HG02588 (cell line): ENCODE results near the gene WDFY2.
"Not testable (repeated sequence)": the region's sequence is repeated elsewhere in the genome, so short reads cannot be mapped to it uniquely, and the experiment has no call there.

Experiments used
- ATAC-seq: cut with Tn5 transposase; IDR thresholded peaks from one replicate; pipeline ENCODE4 v1.9.1; 2021; ENCODE audit warnings: mild to moderate bottlenecking, moderate library complexity; ENCODE audit not compliant: unreplicated experiment

Gene WDFY2

DNA sequence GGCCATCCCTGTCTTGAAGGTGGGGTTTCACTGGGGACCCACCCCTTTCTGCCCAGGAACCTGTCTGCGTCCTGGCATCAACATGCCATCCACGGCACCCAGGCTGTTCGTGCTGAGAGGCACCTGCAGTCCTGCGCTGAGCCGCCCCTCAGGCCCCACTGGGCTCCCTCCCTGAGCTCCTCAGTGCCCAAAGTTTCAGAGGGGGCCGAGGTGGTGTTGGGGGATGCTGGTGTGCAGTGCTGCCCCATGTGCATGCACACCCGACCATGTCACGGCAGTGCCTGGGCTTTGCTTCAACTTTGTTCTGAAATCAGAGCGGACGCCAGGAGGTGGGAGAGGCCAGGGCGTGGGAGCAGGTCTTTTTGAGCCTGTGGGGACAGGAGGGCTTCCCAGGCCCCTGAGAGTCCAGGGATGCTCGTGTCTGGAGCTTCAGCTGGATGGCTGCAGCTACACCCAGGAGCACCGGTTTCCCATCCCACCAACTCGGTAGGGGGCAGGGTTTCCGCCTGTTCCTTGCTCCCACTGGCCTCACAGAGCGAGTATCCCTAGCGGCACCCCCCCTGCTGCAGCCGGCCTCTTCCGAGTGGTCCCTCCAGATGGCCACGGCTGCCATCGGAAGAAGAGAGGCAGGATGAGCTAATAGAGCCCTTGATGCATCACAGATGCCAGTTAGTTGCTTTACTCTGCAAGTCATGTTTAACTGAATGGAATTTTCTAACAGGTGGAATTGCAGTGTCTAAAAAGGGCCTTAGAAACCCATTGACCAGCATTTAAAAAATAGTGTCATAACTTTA lies 44.0 kb downstream of the WDFY2 start:
- no peak for ATAC-seq

DNA sequence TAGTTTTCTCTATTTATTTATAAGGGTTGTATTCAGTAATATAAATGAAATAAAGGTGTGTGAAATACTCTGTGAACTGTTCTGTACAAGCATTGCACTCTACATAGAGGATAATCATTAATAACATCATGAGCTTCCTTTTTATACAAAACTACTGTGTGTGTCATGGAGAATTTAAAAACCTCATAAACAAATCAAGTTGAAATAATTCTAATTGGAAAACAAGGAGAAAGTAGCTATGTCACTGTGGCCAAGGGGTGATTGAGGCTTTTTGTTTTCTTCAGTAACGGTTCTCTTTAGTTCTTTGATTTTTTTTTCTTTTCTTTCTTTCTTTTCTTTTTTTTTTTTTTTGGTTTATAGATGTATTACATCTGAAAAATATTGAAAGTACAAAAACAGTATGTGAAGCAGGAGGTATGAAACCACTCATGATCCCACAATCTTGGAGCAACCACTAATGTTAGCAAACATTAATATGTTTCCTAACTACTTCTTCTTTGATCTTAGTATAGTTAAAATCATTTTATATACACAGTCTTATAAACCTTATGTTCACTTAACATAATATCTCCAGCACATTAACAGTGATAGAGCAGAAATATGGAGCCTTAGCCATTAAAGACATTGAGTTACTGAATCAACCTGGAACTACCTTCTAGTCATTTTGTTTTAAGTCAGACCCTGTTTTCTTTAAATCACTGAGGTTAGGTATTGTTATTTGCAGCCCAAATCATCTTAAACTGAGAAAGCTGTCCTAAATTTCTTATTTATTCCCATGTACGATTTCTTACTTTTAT lies 45.4 kb downstream of the WDFY2 start:
- ATAC-seq: no peak

DNA sequence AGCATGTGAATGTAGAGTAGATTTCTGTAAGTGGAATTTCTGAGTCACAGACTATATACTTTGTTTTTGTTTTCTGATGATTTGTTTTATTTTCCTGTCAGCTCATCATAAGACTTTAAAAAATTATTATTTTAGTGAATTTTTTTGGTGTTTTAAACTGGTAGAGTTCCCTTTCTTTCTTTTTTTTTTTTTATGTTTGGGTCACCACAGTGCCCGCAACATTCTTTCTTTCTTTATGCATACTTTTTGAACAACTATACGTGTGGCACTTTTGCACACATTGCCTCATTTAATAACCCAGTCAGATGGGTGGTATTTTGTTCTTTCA lies 46.0 kb downstream of the WDFY2 start:
- no peak for ATAC-seq

DNA sequence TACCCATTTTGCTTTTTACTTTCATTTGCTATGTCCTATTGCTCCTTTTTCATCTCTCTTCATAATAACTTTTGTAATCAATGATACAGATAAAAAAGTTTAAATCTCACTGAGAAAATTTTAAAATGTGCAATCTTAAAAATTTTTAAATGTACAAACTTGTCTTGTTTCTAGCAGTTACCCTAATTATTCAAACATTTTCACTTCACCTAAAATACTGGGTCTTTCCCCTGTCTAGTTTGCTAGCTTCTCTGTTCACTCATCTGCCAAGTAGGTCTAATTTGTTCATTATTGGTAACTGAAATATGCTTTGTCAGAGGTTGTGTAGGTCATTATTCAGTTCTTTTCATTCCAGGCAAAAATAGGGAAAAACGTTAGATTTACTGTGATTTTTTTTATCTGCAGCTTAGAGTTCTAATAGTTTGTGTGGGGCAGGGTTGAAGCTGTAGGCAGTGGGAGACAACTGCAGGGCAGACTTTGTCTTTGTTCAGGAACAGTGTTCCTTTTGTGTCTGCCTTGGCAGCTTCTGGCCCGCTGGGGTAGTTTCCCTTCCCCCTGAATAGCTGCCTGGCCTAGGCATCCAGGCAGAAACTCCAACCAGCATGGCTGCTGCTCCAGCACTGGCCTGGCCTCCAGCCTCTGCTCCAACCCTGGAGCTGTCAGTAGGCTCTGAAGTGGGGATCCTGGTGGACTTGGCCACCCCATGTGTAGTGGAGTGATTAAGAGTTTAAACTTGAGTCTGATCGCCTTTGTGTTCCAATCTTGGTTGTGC lies 48.5 kb downstream of the WDFY2 start:
- no peak for ATAC-seq

DNA sequence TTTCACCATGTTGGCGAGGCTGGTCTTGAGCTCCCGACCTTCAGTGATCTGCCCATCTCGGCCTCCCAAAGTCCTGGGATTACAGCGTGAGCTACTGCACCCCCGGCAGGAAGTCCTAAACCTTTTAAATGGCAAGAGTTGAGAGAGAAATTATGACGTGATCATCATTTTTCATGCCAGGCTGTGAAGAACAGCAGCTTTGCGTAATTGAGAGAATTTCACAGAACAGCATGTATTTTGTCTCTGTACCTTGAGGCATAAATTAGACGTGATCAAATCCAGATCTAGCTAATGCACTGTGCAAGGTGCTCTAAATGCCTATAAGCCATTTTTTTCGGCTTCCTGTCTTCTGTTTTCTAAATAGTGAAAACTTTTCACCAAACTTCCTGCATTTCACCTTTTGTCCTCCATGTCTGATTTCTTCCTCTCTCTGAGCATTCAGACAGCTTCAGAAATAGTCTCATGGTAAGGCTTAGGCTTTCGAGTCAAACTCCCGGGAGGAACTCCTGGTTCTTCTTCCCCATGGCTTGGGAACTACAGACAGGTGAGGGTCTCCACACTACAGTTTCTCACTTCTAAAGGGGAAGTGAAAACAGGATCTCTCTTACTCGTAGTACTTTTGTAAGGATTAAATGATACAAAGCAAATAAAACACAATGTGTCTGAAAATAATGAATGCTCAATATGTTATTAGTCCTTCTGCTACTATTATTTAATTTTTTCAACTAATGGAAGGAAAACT lies 51.0 kb downstream of the WDFY2 start:
- no peak for ATAC-seq

DNA sequence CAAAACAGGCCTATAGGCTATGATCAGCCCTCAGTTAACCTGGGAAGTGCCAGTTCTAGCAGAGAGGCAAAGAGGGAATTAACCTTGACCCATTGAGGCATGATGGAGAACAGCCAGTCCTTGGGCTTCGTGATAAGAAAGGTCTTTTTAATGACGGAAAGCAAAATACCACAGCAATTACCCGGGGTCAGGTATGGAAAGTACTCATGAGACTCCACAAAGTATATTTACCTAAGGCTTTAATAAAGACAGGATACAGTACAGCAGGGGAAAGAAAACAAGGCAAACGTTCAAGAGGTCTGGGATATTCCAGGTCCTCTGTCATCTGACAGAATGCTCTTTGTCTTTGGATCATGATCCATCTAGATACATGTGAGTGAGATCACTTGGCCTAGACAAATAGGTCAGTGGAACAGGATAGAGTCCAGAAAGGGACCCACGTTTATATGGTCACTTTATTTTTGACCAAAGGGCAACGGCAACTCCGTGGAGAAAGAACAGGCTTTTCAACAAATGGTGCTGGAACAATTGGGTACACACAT lies 52.2 kb downstream of the WDFY2 start:
- ATAC-seq: no peak

DNA sequence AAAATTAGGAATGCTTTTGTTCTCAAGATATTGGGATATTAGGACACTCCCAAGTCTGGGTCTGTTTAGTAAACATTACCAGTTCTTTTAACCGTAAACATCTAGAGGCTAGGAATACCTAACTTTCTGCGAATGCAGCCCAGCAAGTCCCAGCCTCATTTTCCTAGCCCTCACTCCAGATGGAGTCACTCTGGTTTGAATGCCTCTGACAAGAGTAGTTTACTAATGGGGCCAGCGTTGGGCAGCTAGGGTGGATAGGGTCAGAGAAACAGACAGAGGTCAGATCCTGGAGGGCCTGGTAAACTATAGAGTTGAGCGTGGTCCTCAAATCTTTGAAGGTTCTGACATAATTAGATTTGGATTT lies 53.6 kb downstream of the WDFY2 start:
- ATAC-seq: no peak

DNA sequence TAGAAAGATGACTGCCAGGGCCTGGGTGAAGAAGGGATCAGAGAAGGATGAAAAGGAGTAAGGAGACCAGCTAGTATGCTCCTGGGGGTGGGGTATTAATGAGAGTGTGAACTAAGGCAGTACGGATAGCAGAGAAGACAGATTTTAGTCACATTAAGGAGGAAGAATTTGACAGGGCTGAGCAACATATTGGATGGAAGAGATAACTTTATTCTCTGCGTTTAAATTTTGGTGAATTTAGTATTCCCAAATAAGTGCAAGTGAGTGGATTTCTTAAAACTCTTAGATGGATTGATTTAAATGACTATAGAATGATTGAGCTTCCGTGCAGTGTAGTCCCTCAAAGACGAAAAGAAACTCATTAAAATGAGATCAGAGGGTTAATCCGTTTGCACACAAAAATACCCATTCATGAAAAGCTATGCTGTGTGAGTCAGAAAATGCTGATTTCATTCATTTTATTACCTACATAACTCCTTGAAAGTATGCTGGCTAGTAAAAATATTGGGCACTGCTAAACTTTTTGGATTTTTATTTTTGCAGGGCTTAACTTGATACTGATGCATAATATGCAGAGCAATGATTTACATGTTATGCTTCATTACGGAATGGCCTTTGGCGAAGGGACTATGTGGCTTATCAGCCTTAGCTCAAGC lies 54.1 kb downstream of the WDFY2 start:
- no peak for ATAC-seq

DNA sequence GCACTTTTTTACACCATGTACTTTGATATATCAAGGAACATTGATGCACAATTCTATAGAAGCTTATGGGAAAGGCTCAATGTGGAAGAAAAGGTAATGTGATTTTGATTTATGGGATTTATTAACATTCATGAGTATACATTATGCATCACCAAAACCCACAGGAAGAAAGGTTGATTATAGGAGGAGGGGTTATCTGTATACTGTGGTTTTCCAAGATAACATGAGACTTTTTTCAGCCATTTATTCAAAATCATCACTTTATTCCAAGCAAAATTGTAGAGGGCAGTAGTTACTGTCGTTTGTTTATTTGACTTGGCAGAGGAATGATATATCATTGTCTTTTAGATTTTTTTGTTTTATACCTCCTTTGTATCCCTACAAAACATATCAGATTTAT lies 54.9 kb downstream of the WDFY2 start:
- no peak for ATAC-seq

DNA sequence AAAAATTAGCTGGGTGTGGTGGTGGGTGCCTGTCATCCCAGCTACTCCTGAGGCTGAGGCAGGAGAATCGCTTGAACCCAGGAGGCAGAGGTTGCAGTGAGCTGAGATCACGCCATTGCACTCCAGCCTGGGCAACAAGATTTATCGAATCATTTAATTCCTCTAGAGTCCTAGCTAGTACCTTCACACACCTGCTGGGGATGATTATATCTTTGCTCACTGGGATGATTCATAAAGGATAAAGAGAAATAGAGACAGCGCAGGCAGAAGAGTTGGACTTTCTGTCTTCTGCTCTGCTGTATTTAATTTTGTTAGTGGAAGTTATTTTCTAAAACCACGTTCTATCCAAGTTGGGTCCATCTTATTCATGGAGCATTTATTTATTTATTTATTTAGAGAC lies 56.4 kb downstream of the WDFY2 start:
- ATAC-seq: not testable (repeated sequence)

DNA sequence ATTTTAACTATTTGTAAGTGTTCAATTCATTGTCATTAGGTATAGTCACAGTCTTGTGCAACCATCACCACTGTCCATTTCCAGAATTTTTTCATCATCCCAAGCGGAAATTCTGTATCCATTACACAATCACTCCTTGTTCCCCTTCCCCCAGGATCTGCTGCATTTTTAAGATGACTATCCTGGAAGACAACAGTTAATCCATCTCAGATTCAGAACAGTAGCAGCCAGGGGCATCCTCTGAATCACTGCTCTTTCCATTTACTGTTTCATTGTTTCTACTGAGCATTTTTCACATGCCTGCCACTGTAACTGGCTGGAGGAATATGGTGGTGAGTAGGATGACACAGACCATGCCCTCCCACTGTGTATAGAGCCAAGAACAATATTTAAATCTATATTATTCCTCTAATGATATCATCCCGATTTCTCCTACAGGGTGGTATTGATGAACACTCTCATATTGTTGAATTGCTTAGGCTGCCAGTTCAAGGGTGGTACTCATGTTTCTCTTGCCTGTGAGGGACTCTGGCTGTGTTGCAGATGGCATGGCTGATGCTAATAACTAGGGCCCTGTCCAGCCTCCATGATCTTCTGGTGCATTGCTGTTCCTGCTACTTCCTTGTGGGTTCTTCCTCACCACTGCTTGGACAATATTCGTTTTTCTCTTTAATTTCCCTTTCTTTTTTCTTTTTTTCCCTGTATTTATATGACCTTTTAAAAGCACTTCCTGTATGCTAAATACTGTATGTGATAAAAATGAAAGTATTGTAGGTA lies 59.0 kb downstream of the WDFY2 start:
- ATAC-seq: no peak

DNA sequence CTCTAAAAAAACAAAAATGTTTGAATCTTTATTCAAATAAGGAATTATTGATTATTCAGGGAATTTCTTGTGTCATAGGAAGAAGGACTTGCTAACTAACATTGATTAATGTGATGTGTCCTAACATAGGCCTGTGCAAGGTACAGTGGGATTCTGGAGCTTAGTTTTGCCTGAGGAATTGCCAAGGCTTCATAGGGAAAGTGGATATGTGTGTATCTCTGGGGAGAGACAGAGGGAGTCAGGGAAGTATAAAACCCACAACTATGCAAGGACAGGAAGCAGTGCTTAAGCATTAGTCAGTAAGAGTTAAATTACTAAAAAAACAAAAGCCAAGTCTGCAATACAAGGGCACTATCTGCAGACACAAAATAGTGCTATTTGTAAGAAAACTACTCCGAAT lies 59.6 kb downstream of the WDFY2 start:
- no peak for ATAC-seq

DNA sequence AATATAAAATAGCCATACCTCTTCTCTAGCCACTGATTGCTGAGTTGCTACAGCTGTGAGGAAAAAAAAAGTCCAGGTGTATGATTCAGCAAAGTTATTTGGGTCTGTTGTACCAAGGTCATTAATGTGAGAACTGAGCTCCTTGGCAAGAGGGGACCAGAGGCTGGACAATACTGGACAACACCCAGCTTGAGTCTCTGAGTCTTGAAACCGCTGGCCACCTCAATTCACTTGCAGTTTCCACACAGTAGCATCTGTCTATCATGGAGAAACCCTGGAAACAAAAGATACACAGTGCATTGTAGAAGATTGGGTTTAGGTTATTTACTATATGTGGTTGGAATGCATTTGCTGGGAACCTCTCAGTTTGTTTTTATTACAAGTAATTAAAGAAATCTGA lies 60.4 kb downstream of the WDFY2 start:
- ATAC-seq: no peak

DNA sequence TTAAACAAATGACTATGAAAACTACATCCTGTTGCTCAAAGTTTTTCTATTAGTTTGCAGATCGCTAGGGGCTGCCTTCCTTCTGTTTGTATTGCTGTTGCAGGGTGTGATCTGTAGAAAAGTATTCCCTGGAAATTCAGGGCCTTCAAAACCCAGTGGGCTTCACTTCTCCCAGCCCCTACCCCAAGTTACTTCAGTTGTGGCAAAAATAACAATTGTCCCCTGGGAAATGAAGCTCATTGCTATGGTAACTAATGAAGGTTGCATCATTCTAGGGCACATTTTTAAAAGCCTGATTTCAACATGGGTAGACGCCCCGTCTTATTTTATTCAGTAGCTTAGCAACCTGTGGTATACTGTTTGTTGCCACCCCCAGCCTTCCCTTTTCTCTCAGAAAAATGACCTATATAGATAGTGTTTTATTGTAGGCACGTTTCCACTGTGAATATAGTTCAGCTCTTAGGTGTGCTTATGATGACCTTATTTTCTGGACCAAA lies 60.9 kb downstream of the WDFY2 start:
- ATAC-seq: no peak

DNA sequence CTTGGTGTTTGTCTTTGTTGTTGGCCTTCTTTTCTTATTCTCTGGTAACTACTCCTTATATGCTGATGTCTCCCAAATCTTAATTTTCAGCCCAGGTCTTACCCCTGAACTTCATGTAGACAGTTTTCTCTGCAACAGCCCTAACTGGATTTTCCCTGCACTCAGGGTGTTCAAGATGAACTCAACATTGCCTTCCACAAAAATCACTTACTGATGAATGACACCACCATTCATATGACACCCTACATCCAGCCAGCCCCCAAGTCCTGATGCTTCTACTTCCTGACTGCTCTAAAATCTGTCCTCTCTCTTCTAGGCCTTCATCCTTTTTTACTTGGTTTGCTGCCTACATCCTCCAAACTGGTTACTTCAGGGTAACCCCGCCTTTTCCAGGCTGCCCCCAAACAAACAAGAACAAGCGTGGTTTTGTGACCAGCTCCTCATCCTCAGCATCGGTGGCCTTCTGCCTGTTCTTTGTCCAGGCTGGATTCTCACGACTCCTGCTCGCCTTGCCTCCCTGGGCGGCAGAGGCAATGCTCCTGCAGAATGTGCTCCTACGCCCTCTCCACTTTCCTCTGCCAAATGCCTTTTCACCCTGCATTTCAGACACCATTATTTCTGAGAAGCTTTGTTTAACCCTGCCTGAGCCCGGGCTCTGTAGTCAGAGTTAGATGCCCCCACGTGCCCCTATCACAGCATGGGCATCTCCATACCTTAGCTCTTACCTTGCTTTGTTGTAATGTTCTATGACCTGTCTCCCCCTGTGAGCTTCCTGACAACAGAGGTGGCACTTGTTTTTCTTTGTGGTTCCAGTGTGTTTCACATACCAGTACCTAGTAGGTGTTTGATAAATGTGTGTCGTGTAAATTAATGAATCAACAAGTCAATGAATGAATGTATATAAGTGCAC lies 61.8 kb downstream of the WDFY2 start:
- ATAC-seq: no peak

DNA sequence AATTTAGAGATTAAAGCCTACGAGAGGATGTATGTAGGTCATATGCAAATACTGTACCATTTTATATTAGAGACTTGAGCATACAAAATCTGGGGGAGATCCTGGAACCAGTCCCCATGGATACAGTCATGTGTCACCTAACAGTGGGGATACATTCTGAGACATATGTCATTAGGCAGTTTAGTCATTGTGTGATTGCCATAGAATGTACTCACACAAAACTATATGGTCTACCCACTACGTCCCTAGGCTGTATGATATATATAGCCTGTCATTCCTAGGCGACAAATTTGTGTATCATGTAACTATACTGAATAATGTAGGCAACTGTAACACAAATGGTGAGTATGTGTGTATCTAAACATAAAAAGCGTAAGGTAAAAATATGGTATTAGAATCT lies 62.8 kb downstream of the WDFY2 start:
- no peak for ATAC-seq

DNA sequence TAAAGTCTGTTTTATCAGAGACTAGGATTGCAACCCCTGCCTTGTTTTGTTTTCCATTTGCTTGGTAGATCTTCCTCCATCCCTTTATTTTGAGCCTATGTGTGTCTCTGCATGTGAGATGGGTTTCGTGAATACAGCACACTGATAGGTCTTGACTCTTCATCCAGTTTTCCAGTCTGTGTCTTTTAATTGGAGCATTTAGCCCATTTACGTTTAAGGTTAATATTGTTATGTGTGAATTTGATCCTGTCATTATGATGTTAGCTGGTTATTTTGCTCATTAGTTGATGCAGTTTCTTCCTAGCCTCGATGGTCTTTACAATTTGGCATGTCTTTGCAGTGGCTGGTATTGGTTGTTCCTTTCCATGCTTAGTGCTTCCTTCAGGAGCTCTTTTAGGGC lies 67.9 kb downstream of the WDFY2 start:
- ATAC-seq: not testable (repeated sequence)
